GM19351 (cell line): Measurements from ENCODE around the gene IRF2BP2.

Experiments
- ATAC-seq: cut with Tn5 transposase; IDR thresholded peaks from one replicate; pipeline ENCODE4 v1.9.1; 2021; ENCODE audit warnings: mild to moderate bottlenecking, moderate library complexity; ENCODE audit not compliant: unreplicated experiment

The IRF2BP2 gene

DNA sequence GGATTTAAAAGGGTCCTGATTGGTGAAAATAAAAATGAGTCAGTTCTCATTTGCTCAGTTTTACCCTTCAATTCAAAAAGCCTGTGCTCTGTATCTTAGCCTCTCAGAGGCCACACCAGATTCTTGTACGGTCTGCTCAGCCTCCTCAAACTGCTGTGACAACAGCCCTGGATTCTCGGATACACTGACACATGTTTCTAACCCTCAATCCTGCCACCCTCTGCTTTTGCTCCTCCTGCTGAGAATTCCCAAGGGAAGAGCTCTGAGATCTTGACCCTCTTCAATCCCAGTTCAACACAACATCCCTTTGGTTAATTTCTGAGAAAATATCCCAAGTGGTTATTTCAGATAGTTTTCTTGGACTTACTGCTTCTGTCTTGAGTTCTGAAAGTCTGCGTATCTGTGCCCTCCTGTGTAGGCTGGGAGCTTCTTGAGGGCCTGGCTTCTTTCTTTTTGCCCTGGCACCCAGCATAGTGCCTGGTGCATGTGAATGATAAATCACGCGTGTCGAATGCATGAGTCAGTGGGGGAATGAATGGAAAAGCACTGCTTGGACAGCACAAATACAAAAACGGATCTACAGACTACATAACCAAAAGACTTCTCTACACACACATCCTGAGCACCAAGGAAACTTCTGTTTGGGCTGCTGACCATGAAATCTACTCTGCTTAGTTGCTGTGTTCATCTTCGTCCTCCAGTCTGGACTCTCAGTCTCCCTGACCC is 24.5 kb downstream of the IRF2BP2 start:
- no peak for ATAC-seq

DNA sequence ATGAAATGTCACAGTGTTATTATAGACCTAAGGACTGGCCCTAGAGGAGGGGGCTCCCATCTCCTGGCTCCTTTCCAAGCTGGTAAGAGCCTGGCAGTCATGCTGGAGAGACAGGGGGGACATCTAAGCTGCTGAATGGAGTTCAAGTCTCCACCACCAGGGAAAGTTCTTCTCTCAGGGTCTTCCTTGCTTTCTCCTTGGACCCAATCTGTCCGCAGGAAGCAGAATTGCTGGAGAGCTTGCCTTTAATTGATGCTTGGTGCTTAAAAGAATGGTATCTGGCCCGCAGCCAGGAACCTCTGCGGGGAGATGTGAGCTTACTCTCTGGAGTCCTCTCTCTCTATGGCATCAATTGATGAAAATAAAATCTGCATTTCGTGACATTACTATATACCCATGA is 25.1 kb downstream of the IRF2BP2 start:
- no peak for ATAC-seq

DNA sequence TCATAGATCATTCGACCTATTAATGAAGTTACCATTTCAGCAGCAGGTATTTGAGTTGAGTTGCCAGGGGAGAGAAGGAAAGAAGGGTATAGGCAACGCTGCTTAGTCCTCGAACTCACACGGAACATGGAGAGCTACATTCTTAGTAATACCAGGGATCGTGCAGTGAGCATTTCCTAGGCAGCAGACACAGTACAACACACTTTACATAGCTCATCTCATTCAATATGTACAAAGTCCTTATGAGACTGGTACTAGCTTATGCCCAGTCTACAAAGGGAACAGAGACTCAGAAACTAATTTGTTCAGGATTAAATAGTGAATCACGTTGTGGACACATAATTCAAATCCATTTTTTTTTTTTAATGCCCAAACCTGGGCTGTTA is 25.6 kb downstream of the IRF2BP2 start:
- ATAC-seq, result no peak

DNA sequence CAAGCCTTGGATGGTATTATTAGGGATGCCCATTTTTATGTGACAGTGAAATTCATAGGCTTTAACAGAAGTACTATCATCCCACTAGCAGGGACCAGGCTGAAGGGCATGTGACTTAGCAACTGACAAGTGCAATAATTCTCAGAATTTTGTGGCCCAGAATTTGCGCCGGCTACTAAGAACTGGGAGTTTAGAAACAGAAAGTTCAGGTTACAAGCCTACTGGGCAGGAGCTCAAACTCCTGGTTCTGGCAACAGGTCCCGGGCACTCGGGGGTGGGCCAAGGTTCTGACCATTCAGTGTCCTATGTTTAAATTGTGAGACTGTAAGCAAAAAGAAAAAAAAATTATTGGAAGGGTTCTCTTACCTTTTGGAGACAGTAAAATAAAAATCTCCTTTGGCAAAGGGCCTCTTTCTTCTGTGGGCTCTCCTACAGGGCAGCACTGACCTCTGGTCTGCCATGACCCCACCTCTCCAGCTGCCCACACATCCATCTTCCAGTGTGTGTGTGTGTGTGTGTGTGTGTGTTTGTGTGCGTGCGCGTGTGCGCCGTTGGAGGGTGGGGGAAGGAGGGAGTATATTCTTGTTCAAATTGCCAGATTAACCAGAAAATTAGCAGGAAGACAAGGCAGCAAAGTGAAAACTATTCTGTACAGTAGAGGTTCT is 26.1 kb downstream of the IRF2BP2 start:
- no peak for ATAC-seq

DNA sequence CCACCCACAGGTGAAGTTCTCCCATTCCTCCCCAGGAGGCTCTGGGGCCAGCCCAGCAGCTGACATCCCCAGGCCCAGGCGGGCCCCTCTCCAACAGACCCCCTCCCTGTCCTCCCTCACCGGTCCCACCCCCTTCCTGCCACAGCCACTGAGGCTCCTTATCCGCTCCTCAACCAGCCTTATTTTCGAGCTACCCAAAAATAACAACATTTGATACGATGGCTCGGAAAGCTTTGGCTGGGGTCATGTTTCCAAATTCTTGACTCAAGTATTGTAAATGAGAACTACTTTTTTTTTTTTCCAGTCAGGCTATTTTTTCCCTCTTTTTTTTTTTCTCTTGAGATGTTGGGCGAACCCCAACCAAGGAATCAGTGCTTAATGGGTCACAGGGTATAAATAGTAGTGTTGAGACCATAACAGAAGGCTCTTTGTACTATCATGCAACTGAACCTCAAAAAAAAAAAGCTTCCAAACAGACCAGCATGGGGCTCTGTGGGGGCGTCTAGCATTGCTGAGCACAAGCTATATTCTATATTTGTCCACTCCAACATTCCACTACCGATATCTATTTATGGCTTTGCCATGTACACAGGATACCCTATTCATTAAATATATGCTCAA is 27.2 kb downstream of the IRF2BP2 start:
- no peak for ATAC-seq

DNA sequence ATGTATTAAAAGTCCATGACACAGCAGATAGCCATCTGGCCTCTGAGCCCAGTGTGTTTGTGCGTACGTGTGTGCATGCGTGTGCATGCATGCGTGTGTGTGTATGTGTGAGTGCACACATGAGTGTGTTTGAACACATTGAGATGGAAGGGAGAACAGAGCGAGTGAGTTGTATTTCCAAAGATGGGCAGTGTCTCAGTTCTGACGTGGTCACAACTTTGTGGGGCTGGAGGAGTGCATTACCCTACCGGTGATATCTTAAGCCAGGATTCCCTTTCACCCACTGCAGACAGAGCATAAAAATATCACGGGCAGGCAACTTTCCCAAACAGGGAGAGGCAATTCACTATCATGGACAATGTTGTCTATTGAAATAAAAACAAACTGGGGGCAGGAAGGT is 27.8 kb downstream of the IRF2BP2 start:
- no peak for ATAC-seq

DNA sequence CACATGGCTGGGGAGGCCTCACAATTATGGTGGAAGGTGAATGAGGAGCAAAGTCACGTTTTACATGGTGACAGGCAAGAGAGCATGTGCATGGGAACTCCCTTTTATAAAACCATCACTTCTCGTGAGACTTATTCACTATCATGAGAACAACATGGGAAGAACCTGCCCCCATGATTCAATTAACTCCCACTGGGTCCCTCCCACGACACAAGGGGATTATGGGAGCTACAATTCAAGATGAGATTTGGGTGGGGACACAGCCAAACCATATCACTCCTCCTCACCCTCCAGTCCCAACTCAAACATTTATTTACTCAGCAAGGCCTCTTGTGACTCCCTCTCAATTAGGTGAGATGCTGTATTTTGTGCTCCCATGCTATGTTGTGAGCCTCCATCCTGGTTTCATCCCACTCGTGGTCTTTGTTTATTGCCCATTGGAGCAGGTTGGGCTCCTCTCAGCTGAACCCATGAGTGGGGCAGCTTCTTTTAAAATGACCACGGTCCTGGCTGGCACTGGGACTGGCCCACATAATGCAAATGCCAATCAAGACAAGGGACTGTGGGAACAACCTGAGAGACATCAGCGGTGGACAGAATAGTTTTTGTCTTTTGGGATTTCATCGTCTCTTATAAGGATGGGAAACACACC is 28.8 kb downstream of the IRF2BP2 start:
- ATAC-seq, result no peak

DNA sequence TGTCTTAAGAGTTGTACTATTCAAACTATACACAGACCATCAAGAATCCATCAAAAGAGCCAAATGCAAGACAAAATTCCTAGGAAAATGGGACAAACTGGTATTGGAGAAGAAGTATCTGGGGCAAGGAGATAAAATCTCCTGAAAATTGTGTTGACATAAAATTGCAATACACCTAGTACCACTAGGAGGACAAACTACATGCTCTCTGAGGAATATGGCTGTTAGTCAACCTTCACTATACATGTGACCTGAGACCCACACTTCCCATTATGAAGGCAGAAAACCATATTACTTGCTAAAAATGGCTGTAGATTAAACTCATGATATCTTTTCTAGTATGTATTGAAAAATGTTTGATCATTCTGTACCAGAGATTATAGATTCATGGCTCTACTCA is 30.0 kb downstream of the IRF2BP2 start:
- ATAC-seq, result no peak

DNA sequence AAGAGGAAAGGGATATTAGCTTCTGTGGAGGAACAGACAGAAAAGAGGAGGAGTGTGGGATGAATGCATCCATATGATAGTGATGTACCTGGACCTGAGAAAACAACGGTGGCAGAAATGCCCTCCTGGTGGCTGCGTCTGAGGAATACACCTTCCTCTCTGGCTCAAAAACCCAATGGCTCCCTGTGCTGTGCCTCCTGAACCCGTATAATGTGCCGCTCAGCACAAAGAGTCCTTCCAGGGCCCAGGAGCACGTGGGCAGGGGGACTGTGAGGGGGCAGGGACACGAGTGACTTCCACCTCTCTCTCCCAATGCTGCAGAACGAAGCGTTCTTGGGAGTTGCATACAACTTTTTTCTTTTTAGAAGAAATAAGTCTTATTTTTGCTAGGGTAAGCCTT is 31.2 kb downstream of the IRF2BP2 start:
- no peak for ATAC-seq

DNA sequence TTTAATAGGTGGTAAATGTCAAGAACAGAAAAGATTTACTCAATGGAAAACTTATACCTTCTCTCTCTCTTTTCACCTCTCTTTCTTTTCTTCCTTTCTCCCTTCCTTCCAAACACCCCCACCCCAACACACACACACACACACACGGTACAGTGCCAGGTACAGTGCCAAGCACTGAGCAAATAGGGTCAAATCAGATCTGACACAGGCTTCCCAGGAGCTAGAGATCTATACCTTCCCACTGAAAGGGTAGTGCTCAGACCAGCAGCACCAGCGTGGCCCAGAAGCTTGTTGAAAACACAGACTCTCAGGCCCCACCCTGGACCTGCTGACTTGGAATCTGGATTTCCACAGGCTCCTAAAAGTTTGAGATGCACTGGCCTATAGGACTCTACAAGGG is 31.9 kb downstream of the IRF2BP2 start:
- ATAC-seq, result no peak

DNA sequence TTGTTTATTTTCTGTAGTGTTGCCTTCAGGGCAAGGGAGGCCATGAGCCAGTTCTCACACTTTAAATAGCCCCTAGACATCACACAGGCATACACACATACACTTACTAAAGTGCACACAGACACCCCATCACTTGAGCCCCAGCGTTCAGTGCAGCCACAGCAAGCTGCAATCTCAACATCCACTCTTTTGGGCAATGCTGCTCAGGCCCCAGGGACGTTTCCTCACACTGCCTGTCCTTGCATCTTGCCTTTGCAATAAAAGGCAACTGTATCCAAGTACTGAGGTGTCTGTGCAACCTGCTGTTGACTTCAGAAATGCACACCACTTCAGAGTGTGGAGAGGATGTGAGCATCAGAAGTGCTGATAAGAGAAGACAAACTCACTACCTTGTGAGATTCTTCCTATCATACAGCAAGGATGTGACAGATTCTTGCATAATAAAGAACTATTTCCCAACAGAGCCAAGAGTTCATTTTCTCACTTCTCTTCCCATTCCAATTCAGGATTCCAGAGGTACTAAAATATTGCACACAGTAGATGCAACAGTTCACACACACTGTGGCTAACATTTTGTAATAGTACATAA is 36.2 kb downstream of the IRF2BP2 start:
- ATAC-seq, result no peak

DNA sequence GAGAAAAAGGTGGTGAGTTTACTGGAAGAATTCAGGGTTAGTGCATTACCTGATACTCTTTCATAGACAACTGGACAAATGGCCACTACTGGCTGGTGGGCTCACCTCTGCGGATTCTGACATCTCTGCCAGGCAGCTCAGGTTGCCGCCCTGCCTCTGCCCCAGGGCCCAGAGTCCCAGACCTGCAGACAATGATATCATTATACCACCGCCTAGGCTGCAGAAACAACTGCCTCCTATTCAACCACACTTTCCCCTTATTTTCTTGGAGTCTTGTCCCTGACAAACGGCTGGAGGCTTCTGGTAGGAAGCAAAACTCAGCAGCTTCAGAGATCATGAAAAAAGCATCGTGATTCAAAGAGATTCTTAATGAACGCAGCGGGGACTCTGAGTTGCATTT is 37.0 kb downstream of the IRF2BP2 start:
- no peak for ATAC-seq

DNA sequence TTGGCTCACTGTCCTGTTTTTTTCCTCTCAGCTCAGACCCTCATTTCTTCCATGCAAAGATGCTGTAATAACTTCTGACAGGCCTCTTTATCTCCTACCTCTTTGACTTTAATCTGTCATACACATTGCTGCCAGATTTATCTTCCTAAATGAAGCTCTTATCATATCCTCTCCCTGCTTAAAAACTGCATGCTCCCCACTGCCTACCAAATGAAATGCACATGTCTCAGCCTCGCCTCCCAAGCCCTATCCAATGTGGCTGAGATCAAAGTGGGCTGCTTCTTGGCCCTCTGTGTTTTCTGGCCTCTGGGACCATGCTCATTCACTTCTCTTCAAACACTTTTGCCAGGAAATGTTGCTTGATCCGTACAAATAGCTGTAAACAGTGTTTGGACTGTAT is 38.3 kb downstream of the IRF2BP2 start:
- ATAC-seq, result no peak

DNA sequence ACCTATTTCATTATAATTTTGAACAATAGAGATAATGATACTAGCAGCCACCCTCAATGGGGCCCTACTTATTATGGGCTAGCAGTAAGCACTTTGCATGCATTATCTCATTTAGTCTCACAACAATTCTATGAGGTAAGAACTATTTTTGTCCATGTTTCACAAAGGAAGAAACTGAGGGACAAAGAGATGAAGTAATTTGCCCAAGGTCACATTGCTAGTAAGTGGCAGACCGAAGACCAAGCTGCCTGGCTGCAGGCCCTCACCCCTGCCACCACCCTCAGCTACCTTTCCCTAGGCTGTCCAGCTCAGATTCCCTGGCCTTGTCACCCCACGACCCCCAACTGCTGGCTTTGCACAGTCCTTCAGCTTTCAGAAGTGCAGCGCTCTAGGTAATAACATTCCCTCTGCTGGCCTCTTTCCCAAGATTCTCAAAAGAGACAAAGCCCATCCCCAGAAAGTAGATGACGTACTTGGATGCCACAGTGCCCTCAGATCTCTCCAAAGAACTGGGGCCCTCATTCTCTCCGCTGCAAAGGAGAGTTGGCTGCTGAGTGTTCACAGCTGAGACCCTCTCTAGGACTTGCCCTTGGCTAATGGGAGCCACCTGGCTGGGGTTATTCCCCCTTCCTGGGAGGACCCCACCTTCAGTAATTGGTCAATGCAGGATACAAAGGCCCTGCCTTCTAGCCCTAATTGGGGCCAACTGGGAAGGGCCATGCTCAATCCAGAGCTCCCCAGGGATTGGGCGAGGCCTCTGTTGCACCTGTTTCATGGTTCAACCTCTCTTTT is 39.5 kb downstream of the IRF2BP2 start:
- peak; percentile 74 for ATAC-seq

DNA sequence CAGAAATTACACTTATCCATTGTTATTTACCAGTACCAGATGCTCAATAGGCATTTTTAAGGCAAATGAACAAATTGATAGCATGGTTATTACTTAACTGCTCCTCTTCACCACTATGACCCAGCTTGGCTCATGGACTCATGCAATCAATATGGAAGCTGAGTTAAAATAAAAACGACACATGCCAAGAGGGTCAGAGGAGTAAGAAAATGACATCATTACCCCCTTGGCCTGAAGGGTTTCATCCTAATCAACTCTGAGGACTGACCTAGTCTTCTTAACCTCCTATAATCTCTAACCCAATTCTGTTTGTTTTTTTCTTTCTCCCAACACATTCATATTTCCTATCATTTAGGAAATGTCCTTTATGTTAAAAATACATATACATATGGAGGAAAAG is 41.6 kb downstream of the IRF2BP2 start:
- ATAC-seq, result no peak

DNA sequence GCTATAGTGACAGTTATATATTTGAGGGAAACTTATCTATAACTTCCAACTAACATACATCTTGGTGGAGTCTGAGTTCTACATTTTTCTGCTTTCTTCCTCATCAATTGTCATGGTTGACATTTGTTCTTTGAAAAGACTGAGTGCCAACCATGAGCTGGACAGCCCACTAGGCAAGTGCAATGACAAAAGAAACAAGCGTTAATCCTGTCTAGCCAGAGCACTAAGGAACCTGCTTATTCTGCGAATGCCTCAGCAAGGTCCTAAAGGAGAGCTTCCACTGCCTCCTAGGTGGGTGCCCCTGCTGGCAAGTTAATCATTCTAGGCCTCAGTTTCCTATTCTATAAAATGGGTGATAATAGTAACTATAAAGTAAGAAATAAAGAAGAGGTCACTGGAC is 44.8 kb downstream of the IRF2BP2 start:
- no peak for ATAC-seq

DNA sequence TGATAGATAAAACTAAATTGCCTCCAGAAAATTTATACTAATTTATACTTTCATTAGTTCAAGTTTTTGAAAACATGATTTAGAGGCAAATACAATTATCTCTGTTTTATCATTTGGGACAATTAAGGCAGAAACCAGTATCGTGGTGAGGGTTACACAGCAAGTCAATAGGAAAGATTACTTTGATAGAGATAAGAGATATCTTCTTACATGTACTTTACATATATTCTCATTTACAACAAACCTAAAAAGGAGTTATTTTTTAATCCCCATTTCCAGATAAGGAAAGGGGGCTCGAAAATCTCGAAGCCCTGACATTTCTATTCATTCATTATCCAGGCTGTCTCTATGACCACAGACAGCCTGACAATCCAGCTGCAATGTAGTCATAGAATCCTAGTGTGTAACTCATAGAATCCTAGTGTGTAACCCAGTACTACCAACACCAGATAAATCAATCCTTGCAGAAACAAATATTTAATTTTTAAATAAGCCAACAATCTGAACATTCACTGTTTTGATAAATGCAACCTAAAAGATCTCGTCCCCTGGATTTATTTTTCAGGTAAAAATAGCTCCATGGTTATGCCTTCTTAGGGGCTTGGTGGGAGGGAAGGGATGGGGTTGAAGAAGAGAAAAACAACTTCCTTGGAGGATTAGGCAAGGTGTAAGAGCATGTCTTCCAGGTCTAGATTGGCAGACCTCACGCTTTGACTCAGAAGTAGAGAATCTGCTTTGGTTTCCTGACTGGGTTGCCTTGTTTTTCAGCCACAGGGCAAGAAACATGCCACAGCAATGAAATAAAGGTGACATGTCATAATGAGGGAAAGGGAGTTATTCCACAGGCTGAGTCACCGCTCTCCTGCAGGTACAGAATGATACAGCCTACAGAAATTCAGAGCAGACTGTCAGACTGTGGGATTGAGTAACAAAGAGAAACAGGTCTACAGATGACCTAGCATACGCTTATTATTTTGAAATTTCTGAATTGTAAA is 45.6 kb downstream of the IRF2BP2 start:
- no peak for ATAC-seq

DNA sequence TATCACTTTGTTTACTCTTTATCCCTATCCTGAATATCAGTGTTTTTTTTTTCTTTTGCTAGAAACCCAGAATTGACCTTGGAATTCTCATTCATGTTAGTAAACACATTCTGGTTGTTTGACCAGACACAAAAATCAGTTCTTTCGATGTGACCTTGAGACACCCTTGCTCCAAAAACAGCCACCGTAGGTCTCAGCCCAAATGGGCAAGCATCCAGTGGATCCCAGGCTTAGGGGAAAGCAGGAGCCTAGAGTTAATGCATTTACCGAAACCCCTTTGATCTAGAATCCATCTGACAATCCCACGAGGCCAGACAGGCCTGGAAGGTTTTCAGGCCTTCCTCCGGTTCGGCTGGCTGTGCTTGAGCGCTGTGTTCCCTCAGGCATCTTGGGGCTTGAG is 47.6 kb downstream of the IRF2BP2 start:
- no peak for ATAC-seq

DNA sequence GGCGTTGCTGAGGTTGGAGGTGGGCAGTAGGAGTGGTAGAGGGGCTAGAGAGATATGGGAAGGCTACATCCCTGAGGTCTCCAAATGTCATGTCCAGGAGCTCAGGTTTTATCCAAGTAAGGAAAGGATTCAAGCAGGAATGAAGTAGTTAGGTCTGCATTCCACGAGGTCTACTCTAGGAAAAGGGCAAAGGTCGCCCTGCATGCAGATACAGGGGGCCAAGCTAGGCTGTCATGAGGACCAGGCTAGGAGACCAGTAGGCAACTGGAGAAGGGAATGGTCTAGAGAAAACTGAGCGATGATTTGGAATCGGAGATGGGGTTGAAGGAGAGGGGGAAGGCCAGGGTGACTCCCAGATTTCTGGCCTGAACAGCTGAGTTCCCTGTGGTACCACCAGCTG is 48.7 kb downstream of the IRF2BP2 start:
- ATAC-seq, result no peak
